DMS153 (cell line): ENCODE data around the gene SLC45A3.
"Not testable (repeated sequence)": the region's sequence is repeated elsewhere in the genome, so short reads cannot be mapped to it uniquely, and the experiment has no call there.

Experiments used
- DNase-seq: peaks from one replicate; lab custom pipeline; 2025; lab: John Stamatoyannopoulos, UW

Gene SLC45A3

GRCh38 chr1:205636138-205636530 lies 44.2 kb downstream of the SLC45A3 start:
- DNase-seq: not testable (repeated sequence)

- no peak for DNase-seq
Observed at GRCh38 chr1:205633421-205633976, 46.8 kb downstream of the SLC45A3 start.

GRCh38 chr1:205632669-205633169 lies 47.6 kb downstream of the SLC45A3 start:
- no peak for DNase-seq

GRCh38 chr1:205631768-205632668 lies 48.3 kb downstream of the SLC45A3 start, which contains the start of gene ELK4:
Gene ELK4, minus strand, starts transcription at chr1:205632011. Its CDS starts 8,129 bp downstream, at chr1:205623882.
- peak; percentile 99 for DNase-seq

GRCh38 chr1:205631010-205631767 lies 49.1 kb downstream of the SLC45A3 start:
- DNase-seq: peak; percentile 80

- DNase-seq: no peak
Observed at GRCh38 chr1:205630651-205631009, 49.7 kb downstream of the SLC45A3 start.

- no peak for DNase-seq
Observed at GRCh38 chr1:205630241-205630640, 50.1 kb downstream of the SLC45A3 start.

GRCh38 chr1:205629751-205630150 lies 50.6 kb downstream of the SLC45A3 start:
- no peak for DNase-seq

- no peak for DNase-seq
Observed at GRCh38 chr1:205627956-205628355, 52.4 kb downstream of the SLC45A3 start.

- DNase-seq: no peak
Observed at GRCh38 chr1:205626216-205626615, 54.1 kb downstream of the SLC45A3 start.

GRCh38 chr1:205623646-205624045 lies 56.7 kb downstream of the SLC45A3 start:
- no peak for DNase-seq

GRCh38 chr1:205620269-205620668 lies 60.0 kb downstream of the SLC45A3 start:
- no peak for DNase-seq

GRCh38 chr1:205619376-205619775 lies 60.9 kb downstream of the SLC45A3 start:
- no peak for DNase-seq

- no peak for DNase-seq
Observed at GRCh38 chr1:205616563-205617293, 63.6 kb downstream of the SLC45A3 start.

- no peak for DNase-seq
Observed at GRCh38 chr1:205615789-205616188, 64.5 kb downstream of the SLC45A3 start.

- DNase-seq: no peak
Observed at GRCh38 chr1:205613854-205614412, 66.4 kb downstream of the SLC45A3 start.

GRCh38 chr1:205612556-205612955 lies 67.8 kb downstream of the SLC45A3 start:
- DNase-seq: no peak

- DNase-seq: no peak
Observed at GRCh38 chr1:205612104-205612503, 68.2 kb downstream of the SLC45A3 start.

- DNase-seq: no peak
Observed at GRCh38 chr1:205610901-205611466, 69.3 kb downstream of the SLC45A3 start.

- DNase-seq: no peak
Observed at GRCh38 chr1:205610036-205610435, 70.3 kb downstream of the SLC45A3 start.
